RWPE2 (cell line): ENCODE results near the gene EMILIN3.

Experiments used
- ATAC-seq: fragments of 200-7000 bp; cut with Tn5 transposase; 3 replicates; pipeline ENCODE4 v1.9.1; 2021; ENCODE audit warnings: low read depth
- DNase-seq: peaks from one replicate; pipeline ENCODE4 v3.0.0-alpha.2; 2020; ENCODE audit warnings: low spot score
- H3K27ac ChIP-seq: fragments of 450-650 bp; 2 replicates; pipeline ENCODE4 v1.5.1; 2017; ENCODE audit warnings: mild to moderate bottlenecking; ENCODE audit not compliant: poor library complexity, severe bottlenecking
- H3K27me3 ChIP-seq: fragments of 250-450 bp; sonication (Bioruptor Pico); 2 replicates; pipeline ENCODE4 v1.5.1; 2021; ENCODE audit warnings: mild to moderate bottlenecking, moderate library complexity; ENCODE audit not compliant: insufficient read depth, poor library complexity, severe bottlenecking
- H3K36me3 ChIP-seq: fragments of 250-450 bp; sonication (Bioruptor Pico); 2 replicates; pipeline ENCODE4 v1.5.1; 2020; ENCODE audit warnings: low read depth, mild to moderate bottlenecking, moderate library complexity
- H3K4me1 ChIP-seq: fragments of 250-450 bp; sonication (Bioruptor Pico); 2 replicates; pipeline ENCODE4 v1.5.1; 2021; ENCODE audit warnings: mild to moderate bottlenecking, moderate library complexity; ENCODE audit not compliant: insufficient read depth, poor library complexity, severe bottlenecking
- H3K4me3 ChIP-seq: fragments of 250-450 bp; sonication (Bioruptor Pico); 2 replicates; pipeline ENCODE4 v1.5.1; 2021; ENCODE audit warnings: mild to moderate bottlenecking, moderate library complexity; ENCODE audit not compliant: severe bottlenecking
- H3K9me3 ChIP-seq: fragments of 250-450 bp; sonication (Bioruptor Pico); 2 replicates; pipeline ENCODE4 v1.5.1; 2021; ENCODE audit warnings: mild to moderate bottlenecking, moderate library complexity; ENCODE audit not compliant: severe bottlenecking
- CTCF ChIP-seq: fragments of 450-650 bp; IDR thresholded peaks from one replicate; pipeline ENCODE4 v1.5.1; 2017; ENCODE audit warnings: mild to moderate bottlenecking, moderate library complexity; ENCODE audit not compliant: poor library complexity, severe bottlenecking

The EMILIN3 gene

GRCh38 chr20:41340327-41341055 is 26.1 kb downstream of the EMILIN3 start, which contains the start of gene LPIN3:
Gene LPIN3 (plus strand): TSS chr20:41340821. CDS start chr20:41345804, 4,983 bp downstream.
- ATAC-seq, result peak; percentile 90

GRCh38 chr20:41339957-41340326 is 26.7 kb downstream of the EMILIN3 start:
- TF ChIP-seq CTCF, result peak; percentile 100
- ATAC-seq (peak; percentile 78), DNase-seq (peak; percentile 98)
- peak overlapping the region; percentile 40 for H3K4me3 ChIP-seq
- H3K27me3 ChIP-seq, result no peaks in the 10 kb centered on the region
- no peaks in the 10 kb centered on the region for H3K36me3 ChIP-seq
- H3K4me1 ChIP-seq, result peaks cover 8% of the 10 kb centered on the region
- H3K27ac ChIP-seq, result peak overlapping the region; percentile 62
- no peaks in the 10 kb centered on the region for H3K9me3 ChIP-seq

More at GRCh38 chr20:41340327-41341055, 26.1 kb downstream of the EMILIN3 start, which contains the start of gene LPIN3:
- peak within 1 kb of the TSS; percentile 40 for H3K4me3 ChIP-seq
- 0 out of 2 replicates have a peak, but pooled peaks cover 2% of the 10 kb centered on the region for H3K36me3 ChIP-seq
- H3K9me3 ChIP-seq, result no peaks in the 10 kb centered on the region
- peak within 1 kb of the TSS; percentile 62 for H3K27ac ChIP-seq
- TF ChIP-seq CTCF, result peak; percentile 99
- peak; percentile 100 for DNase-seq
- H3K4me1 ChIP-seq, result peaks cover 8% of the 10 kb centered on the region
- H3K27me3 ChIP-seq, result no peaks in the 10 kb centered on the region

GRCh38 chr20:41336711-41337492 is 29.7 kb downstream of the EMILIN3 start:
- ATAC-seq (no peak), DNase-seq (peak; percentile 76)
- Histone ChIP-seq H3K36me3 (no peaks in the 10 kb centered on the region), H3K27ac (no peak overlapping the region), H3K9me3 (no peaks in the 10 kb centered on the region), H3K4me1 (peaks cover 8% of the 10 kb centered on the region), H3K27me3 (no peaks in the 10 kb centered on the region), H3K4me3 (no peak overlapping the region)
- TF ChIP-seq CTCF, result no peak

- no peak for TF ChIP-seq CTCF
- H3K9me3 ChIP-seq, result no peaks in the 10 kb centered on the region
- DNase-seq (peak; percentile 51), ATAC-seq (no peak)
- no peaks in the 10 kb centered on the region for H3K36me3 ChIP-seq
- no peak overlapping the region for H3K27ac ChIP-seq
- no peaks in the 10 kb centered on the region for H3K27me3 ChIP-seq
- peaks cover 8% of the 10 kb centered on the region for H3K4me1 ChIP-seq
- no peak overlapping the region for H3K4me3 ChIP-seq
Observed at GRCh38 chr20:41335591-41335990, 31.0 kb downstream of the EMILIN3 start.
